Colon (tissue), 2 donors: ENCODE data around the gene EEF2KMT.
"Not testable (repeated sequence)": the region's sequence is repeated elsewhere in the genome, so short reads cannot be mapped to it uniquely, and the experiment has no call there.

Source experiments
- FAIRE-seq: peaks from 2 replicates; lab custom pipeline; 2012; peaks lifted over from hg19 to GRCh38; lab: Jason Lieb, UNC
- donor health status: control.
- donor health status: control.

Gene EEF2KMT

GRCh38 chr16:5095145-5095830 lies 2.3 kb downstream of the EEF2KMT start:
- not testable (repeated sequence) for FAIRE-seq

GRCh38 chr16:5093746-5094145 lies 3.8 kb downstream of the EEF2KMT start:
- FAIRE-seq: not testable (repeated sequence)

GRCh38 chr16:5093081-5093480 lies 4.5 kb downstream of the EEF2KMT start:
- FAIRE-seq: not testable (repeated sequence)

GRCh38 chr16:5090592-5090991 lies 7.0 kb downstream of the EEF2KMT start:
- not testable (repeated sequence) for FAIRE-seq

GRCh38 chr16:5089911-5090555 lies 7.6 kb downstream of the EEF2KMT start:
- FAIRE-seq: not testable (repeated sequence)

GRCh38 chr16:5088936-5089335 lies 8.7 kb downstream of the EEF2KMT start:
- FAIRE-seq: not testable (repeated sequence)

GRCh38 chr16:5088086-5088790 lies 9.4 kb downstream of the EEF2KMT start:
- not testable (repeated sequence) for FAIRE-seq

- FAIRE-seq: not testable (repeated sequence)
Observed at GRCh38 chr16:5085716-5086115, 11.9 kb downstream of the EEF2KMT start.

GRCh38 chr16:5084802-5085201 lies 12.8 kb downstream of the EEF2KMT start:
- not testable (repeated sequence) for FAIRE-seq

GRCh38 chr16:5084099-5084731 lies 13.4 kb downstream of the EEF2KMT start:
- not testable (repeated sequence) for FAIRE-seq

GRCh38 chr16:5083646-5084045 lies 13.9 kb downstream of the EEF2KMT start:
- FAIRE-seq: not testable (repeated sequence)

GRCh38 chr16:5080996-5081395 lies 16.6 kb downstream of the EEF2KMT start:
- FAIRE-seq: not testable (repeated sequence)

GRCh38 chr16:5080461-5080860 lies 17.1 kb downstream of the EEF2KMT start:
- not testable (repeated sequence) for FAIRE-seq

- FAIRE-seq: no peak
Observed at GRCh38 chr16:5078626-5079025, 19.0 kb downstream of the EEF2KMT start.

- FAIRE-seq: no peak
Observed at GRCh38 chr16:5077304-5077703, 20.3 kb downstream of the EEF2KMT start.

GRCh38 chr16:5075637-5076036 lies 22.0 kb downstream of the EEF2KMT start:
- no peak for FAIRE-seq

GRCh38 chr16:5073771-5074170 lies 23.8 kb downstream of the EEF2KMT start:
- FAIRE-seq: not testable (repeated sequence)

- FAIRE-seq: no peak
Observed at GRCh38 chr16:5073279-5073629, 24.3 kb downstream of the EEF2KMT start.

GRCh38 chr16:5072334-5073278 lies 25.0 kb downstream of the EEF2KMT start:
- FAIRE-seq: no peak

GRCh38 chr16:5071681-5072333 lies 25.8 kb downstream of the EEF2KMT start, which contains the start of gene ALG1:
ALG1 (plus strand) TSS chr16:5071843; CDS start chr16:5071850, 7 bp downstream.
- no peak for FAIRE-seq

GRCh38 chr16:5071341-5071680 lies 26.3 kb downstream of the EEF2KMT start:
- FAIRE-seq: no peak
